Testis (tissue), 2 donors: ENCODE measurements around the gene DIP2B.

Experiments
- POLR2A ChIP-seq: fragments of 450-650 bp; IDR thresholded peaks from one replicate; pipeline ENCODE4 v1.6.1; 2017; ENCODE audit warnings: antibody characterized with exemption, mild to moderate bottlenecking, moderate library complexity
- TF ChIP-seq, protein P1 (sequence below), 3 experiments: fragments of 450-650 bp in 2 of 3; fragments of 200-600 bp in 1 of 3; sonication (generic) in 1 of 3; IDR thresholded peaks; one replicate each; pipeline ENCODE4 v1.5.1; 2016 to 2019; ENCODE audit warnings: antibody characterized with exemption in 3 of 3, mild to moderate bottlenecking in 2 of 3, moderate library complexity in 1 of 3

DNA sequence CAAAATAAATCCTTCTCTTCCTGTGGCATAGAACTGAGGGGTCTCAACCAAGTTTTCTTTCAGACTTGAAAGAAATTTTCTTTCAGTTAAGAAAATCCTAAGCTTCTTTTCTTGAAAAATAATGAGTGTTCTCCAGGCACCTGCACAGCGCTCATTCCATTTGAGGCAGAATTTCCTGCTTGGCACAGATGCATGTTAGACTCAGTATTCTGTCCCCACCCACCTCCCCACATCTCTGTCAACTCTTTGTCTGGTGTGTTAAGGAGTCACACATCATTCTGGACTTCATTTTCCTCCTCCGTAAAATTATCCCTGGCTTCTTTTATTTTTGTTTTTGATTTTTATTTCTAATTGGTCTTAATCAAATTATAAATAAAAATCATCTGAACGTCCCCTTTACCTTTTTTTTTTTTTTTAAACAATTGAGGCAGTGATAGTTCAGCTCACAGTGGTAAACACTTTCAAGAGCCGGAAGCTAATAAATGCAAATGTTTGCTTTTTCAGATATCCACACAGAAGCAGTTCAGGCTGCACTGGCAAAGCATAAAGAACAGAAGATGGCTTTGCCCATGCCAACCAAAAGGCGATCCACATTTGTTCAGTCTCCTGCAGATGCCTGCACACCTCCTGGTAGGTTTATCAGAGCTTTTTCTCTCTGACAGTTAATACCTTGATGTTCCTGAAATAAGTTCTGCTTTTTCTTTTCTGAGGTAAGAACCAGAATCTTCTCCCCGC is 155.1 kb downstream of the DIP2B start:
- no peak for TF ChIP-seq POLR2A
- TF ChIP-seq, protein P1, sequence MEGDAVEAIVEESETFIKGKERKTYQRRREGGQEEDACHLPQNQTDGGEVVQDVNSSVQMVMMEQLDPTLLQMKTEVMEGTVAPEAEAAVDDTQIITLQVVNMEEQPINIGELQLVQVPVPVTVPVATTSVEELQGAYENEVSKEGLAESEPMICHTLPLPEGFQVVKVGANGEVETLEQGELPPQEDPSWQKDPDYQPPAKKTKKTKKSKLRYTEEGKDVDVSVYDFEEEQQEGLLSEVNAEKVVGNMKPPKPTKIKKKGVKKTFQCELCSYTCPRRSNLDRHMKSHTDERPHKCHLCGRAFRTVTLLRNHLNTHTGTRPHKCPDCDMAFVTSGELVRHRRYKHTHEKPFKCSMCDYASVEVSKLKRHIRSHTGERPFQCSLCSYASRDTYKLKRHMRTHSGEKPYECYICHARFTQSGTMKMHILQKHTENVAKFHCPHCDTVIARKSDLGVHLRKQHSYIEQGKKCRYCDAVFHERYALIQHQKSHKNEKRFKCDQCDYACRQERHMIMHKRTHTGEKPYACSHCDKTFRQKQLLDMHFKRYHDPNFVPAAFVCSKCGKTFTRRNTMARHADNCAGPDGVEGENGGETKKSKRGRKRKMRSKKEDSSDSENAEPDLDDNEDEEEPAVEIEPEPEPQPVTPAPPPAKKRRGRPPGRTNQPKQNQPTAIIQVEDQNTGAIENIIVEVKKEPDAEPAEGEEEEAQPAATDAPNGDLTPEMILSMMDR (IDR thresholded peaks at IDR 0.05), result no peak
